GM21367 (cell line): Measurements from ENCODE around the gene LAMA3.

Experiments used
- ATAC-seq: cut with Tn5 transposase; IDR thresholded peaks from one replicate; pipeline ENCODE4 v1.9.1; 2021; ENCODE audit not compliant: unreplicated experiment

LAMA3 gene

DNA sequence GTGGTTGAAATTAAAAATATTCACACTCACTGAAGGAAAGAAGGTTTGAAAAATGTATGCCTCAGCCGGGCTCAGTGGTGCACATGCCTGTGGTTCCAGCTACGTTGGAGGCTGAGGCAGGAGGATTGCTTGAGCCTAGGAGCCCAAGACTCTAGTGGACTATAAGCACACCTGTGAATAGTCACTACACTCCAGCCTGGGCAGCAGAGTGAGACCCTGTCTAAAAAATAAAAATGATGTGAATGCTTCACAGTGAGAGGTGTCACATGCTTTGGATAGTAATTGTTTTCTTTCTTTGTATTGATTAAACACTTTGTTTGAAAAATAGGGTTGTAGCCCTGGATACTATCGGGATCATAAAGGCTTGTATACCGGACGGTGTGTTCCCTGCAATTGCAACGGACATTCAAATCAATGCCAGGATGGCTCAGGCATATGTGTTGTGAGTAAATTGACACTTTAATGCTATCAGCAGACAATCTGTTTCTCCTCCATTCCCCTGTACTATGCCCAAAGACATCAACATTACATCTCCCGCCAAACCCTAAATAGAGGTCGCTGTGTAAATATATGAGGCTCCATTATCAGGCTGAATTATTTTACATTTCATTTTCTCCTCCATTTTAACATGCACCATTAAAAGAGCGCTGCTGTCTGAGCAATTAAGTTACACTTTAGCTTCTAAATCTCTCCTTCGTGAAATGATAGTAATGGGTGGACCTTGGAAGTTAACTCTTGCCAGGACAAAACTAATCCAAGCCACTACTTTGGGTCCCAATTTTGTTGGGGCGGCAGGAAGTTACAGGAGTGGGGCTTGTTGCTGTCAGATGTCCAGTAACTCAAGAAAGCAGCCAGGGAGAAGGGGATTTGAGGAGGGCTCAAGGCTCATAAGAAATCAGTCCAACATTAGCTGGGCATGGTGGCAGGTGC is 187.0 kb downstream of the LAMA3 start:
- no peak for ATAC-seq

DNA sequence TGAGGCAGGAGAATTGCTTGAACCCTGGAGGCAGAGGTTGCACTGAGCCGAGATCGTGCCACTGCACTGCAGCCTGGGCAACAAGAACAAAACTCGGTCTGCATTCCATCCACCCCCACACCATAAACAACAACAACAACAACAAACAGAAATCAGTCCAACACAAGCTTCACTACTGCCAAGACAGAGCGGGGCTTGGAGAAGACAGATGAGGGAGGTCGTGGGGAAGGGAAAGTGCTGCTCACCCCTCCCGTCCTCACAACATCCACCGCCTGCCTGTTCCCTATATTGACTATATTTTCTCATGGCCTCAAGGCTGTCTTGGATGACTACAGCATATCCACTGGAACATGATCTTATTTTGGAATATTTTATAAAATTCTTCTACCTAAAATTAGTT is 187.7 kb downstream of the LAMA3 start:
- no peak for ATAC-seq

DNA sequence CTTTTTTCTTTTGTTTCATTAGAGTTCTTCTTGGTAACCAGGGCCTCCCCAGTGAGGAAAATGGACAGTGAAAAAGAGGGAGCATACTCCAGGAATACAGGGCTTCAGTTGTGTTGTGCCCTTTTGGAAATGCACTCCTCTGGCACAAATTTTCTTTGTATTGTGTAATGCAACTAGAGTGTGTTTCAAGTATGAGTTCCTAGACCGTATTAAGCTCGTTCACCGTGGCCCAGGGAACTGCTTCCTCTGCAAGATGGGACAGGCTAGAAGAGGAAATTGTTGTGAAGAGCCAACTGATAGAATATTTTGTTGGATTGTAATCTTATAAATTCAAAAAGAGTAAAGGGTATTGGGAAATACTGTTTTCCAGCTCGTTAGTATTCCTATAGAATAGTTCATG is 188.1 kb downstream of the LAMA3 start:
- no peak for ATAC-seq

DNA sequence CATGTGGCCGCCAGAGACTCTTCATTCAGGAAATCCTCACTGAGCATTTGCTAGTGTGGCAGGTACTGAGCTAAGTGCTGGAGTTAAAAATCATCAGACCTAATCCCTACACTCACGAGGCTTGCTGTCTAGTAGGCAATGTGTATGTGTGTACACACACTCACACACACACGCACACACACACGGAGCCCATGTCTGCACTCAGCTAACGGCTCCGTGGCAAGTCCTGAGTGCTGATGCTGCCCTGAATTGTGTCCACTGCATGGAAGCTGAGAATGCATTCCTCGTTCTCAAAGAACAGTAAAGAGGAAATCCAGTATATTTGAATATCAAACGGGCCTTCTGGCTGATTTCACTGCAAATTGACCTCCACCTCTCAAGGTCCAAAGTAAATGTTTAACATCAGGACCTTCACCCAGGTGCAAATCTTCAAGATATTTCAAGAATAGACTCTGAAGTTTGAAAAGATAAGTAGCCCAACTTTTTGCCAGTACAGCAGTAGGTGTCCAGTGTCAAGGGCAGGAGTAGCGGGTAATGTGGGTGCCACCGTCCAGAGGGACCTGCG is 189.2 kb downstream of the LAMA3 start:
- no peak for ATAC-seq

DNA sequence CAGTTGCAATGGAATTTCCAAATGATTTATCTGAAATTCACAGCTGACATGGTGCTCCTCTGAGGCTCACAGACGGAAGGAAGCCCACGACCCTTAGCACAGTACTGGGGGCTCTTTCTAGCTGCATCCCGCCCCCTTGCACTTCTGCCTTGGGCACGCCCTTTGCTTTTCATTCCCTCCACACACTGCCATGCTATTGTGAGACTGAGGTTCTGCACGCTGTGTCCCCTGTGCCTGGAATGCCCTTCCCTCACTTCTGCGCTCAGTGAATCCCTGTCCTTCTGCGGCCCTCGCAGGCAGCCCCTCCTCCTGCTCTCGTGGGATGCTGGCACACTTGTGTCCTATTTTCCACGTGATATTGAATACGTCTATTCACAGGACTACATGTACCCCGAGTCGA is 189.9 kb downstream of the LAMA3 start:
- no peak for ATAC-seq

DNA sequence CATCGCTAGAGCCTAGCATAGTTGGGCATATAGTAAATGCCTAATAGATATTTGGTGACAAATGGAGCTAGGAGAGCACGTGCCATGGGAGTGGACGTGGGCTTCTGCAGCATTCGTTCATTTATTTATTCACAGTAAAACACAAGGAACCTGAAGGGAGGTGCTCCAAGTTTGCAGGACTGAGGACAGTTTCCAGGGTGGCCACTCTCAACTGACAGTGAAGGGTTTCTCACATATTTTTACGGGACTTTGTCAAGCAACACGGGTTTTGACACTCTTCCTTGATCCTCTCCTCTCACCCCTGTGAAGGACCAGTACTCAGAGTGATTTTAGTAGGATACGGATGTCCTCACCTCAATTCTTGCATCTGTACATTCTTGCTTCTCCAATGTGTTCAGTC is 190.3 kb downstream of the LAMA3 start:
- no peak for ATAC-seq

DNA sequence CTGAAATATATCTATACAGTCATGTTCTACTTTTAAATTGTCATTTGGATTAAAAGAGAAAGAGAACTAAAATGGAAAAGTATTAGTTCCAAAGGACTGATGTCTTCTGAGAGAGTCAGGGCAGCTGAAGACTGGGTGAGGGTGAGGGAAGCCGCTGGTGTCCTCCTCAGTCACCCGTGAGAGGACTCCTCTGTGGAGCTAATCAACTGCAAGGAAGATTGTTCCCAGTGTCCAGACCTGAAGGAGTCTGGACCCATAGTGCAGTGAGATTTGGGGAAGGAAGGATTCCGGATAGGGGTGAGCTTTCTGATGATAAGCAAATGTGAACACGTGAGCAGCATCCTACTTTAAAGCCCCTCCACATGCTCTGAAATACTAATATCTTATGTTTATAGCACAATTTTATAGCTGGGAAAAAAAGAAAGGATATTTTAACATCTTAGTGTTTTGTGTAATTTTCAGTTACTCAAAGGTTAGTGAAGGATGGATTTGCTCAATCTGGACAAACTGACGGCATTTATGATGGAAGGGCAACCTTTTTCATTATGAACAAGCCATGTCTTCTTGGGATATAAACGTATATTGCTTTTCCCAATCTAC is 190.8 kb downstream of the LAMA3 start:
- no peak for ATAC-seq

DNA sequence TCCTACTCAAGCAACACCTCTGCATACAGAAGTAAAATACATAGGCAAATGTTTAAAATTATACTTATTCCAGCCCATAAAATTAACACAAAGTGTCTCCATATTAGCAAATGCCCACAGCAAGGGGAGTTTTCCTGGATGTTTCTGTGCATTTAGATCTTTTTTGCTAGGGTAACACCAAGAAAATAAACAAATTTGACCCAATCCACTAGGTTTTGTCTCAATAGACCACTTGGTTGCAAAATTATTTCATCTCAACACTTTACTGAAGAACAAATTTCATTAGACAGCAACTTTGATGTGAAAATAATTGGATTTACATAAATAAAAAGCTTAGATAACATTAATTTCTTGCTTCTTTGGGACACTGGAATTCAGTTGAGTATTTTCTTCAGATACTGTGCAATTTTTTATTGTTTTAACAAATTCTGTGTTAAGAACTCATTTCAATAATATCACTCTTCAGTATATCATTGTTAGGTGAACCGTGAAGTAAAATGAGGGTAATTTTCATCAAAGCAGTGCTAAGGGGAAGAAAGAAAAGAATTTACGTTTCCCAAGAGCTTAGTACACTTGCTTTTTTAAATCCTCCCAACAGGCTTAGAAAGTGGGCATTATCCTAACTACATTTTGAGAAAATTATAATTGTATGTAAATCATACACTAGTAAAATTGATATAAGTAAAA is 191.8 kb downstream of the LAMA3 start:
- ATAC-seq = no peak

DNA sequence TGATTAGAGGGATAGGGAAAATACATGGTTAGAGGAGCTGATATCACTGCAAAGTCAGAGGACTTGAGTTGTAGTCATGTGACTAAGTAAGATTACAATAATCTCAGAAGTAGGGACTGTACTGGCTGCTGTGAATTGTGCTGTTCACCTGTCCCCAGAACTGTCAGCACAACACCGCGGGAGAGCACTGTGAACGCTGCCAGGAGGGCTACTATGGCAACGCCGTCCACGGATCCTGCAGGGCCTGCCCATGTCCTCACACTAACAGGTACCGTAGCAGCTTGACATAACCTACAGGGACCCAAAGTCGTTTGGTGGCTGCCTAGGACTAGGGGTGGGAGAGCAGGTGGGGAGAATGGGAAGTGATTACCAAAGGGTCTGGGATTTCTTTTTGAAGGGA is 192.5 kb downstream of the LAMA3 start:
- no peak for ATAC-seq

DNA sequence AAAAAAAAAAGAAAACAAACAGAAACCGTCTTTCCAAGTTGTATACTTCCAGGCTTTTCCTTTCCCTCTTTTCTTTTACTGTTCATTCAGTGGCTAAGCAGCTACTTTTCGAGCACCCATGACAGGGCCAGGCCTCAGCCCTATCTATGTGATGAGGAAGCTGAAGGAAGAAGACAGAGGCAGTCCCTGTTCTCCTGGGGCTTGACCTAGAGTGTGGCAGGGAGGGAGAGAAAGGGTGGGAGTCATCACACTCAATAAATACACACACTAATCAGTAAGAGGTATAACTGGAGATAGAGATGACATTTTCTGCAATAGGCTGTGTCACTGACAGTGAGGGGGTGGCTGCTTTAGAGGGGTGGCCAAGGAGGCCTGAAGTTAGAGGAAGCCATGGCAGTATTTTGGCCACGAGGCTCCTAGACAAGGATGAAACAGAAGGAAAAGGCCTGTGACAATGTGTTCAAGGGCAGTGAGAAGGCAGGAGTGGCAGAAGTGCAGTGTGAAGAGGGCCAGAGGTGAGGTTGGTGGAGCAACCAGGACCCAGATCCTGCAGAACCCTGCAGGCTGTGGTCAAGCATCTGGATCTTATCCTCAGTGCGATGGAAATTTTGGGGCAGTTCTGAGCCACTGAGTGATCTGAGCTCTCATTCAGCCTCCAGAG is 193.5 kb downstream of the LAMA3 start:
- ATAC-seq = no peak

DNA sequence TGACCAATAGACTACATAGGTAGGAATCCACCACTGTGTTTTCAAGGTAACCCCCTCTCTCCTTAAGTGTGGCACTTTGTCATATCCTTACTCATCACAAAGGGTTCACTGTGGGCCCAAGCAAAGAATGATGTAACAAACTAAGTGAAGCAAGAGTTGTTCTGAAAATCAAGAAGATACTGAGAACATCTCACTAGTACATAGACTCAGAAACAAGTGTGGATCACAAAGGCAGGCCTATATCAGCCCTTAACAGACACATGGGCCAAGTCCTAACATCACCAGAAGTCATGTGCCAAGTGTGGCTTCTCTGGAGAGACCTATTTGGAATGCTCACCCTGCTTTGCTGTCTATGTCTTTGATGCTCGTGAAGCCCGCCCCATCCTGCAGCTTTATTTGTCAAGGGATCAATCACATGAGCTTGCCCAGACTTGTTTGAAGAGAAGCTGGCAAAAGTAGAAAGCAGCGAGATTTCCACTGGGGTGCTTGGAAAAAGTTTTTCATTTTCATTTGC is 194.1 kb downstream of the LAMA3 start:
- no peak for ATAC-seq

DNA sequence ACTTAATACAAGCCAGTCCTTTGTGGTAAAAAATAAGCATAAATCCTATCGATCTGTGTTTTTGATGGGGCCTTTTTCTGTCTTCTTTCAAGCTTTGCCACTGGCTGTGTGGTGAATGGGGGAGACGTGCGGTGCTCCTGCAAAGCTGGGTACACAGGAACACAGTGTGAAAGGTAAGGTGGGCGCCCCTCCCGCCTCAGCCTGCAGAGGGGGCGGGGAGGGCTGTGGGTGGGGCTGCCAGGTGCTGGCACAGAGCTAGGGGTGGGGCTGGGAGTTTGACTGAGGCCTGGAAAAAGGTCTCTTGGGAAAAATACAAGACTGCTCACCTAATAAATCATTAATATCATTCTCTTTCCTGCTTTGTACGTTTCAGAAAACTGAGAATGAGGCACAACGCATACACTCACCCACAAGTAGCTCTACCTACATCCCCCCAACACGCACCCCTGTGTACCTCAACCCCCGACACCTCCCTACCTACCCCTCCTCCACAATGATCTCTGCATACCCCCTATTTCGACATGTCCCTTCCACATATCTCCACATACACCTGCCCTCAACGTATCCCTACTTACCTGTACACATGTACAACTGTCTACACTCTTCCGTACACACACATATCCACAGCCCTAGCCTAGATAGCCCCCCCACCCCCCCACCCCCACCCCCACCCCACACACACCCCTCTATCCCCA is 195.6 kb downstream of the LAMA3 start:
- no peak for ATAC-seq

DNA sequence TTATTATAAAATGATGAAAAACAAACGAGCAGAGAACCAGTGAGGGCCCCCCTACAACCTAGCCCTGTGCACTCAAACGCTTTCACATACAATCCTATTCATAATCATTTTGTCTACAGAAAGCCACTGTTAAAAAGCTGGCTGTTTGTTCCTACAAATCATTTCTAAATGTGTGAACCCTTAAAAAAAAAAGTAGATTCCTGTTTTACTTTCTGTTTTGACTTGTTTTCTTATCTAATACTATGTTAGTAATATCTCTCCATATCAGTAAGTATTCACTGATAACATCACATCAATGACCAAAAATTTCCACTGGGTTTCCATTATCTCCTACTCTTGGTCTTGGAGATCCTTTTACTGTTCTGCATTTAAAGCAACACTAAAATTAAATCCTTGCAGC is 196.5 kb downstream of the LAMA3 start:
- no peak for ATAC-seq

DNA sequence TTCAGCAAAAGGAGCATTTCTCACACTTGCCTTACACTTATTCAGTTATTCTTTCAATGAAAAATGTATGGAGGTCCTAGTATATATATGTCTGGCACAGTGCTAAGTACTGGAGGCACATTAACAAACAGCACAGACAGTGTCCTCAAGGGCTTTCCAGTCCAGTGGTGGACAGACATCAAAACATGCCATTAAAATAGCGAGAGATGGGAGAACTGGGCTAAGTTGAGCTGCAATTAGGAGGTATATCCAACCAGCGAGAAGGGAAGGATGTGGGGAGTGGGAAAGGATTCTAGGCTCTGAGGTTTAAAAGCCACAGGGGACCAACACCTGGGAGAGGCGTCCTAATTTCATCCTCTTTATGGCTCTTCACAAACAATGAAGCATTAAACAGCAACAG is 197.8 kb downstream of the LAMA3 start:
- no peak for ATAC-seq

DNA sequence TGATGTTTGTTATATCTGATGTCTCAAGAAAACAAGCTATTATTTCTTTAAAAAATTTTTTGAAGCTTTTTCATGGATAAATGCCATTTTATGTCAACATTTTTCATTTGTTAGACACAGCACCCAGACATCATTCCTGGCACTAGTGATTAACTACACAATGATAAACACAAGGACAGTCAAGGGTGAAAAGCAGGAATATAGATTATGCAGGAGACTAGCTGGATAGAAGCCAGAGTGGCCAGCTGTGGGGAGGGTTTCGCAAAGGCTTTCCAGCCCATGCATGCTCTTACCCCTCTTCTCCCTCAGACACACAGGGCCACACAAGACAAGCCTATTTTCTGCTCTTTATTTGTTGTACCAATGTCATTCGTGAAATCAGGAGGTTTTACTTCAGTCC is 198.2 kb downstream of the LAMA3 start:
- ATAC-seq = no peak

DNA sequence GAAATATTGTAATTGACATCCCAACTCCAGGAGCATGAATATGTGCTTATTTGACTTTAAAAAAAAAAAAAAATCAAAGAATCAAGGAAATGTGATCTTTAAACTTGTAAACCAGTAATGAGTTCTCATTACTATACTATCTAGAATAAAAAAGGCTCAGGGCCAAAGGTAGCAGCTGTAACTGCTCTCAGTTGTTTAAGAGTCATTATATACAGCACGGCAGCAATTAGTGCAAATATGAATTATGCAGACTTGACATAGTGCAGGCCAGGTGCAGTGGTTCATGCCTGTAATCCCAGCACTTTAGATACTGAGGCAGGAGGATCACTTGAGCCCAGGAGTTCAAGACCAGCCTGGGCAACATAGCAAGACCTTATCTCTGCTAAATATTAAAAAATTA is 199.6 kb downstream of the LAMA3 start:
- ATAC-seq = no peak

DNA sequence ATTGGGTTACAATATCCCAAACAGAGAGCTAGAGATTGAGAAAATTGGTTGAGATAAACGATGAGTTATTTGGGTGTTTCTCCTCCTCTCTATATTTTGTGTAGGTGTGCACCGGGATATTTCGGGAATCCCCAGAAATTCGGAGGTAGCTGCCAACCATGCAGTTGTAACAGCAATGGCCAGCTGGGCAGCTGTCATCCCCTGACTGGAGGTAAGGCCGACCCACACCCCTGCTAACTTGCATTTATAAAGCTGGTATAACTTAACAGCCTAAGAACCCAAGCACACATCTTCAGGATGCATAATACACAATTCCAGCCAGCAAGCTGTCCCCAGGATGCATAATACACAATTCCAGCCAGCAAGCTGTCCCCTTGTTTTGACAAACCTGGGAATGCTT is 200.7 kb downstream of the LAMA3 start:
- no peak for ATAC-seq

DNA sequence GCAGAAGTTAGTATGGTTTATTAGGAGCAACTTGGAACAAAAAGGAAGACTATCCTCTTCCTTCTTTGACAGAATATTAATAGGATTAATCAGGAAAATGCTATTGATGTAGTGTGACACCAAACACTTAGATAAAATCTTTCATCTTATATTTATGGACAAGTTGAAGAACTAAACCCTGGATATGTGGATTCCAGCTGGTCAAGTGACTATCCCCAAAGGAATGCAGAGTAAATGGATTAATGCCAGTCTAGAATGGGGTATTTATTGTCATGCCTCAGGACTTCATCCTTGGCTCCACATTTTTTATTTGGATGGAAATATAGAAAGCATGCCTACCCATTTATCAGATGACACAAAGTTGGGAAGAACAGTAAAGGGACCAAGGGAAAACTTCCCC is 201.3 kb downstream of the LAMA3 start:
- ATAC-seq = no peak

DNA sequence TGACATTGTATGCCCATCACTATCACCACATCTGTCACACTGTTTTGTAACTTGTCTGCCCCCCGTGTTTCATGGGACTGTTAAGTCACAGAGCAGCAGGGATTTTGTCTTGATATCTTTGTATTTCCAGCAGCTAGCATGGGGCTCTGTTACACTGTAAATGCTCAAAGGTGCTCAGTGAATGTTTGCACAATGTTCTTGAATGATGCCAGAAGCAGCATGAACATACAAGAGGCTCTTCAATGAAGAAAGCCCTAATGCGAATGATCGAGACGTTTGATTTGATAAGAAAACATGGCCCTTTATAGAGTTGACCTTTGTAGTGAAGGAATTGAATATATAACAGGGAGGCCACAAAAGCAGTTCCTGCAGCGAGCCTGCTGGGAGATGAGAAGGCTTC is 204.4 kb downstream of the LAMA3 start:
- ATAC-seq = no peak

DNA sequence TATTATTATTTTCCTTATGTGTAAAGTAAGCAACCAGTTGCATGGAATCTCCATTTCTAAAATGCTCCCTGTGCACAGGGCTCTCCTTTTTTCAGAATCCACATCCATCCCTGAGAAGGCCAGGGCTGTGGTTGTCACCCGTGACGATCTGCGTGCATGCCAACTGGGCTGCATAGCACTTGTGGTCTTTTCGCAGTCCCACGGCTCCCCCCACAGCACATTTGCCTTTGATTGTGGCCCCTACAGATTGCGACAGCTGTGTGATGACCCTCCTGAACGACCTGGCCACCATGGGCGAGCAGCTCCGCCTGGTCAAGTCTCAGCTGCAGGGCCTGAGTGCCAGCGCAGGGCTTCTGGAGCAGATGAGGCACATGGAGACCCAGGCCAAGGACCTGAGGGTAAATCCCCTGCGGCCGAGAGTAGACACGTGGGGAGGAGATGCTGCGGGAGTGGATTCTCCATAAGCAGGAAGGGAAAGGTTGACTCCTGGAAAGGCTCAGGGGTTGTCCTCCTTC is 205.5 kb downstream of the LAMA3 start:
- no peak for ATAC-seq
